Measurements from ENCODE around the gene NUP62.

The NUP62 gene

GRCh38 chr19:49863935-49864320 is 65.4 kb downstream of the NUP62 start:
- no peak for DNase-seq (ENCODE audit: extremely low read depth, low read depth)
- no peak for TF ChIP-seq CTCF (IDR thresholded peaks at IDR 0.05; ENCODE audit: low read depth, low read length)

GRCh38 chr19:49863254-49863934 is 65.9 kb downstream of the NUP62 start:
- TF ChIP-seq CTCF (IDR thresholded peaks at IDR 0.05; ENCODE audit: low read depth, low read length): no peak

GRCh38 chr19:49862391-49863253 is 66.7 kb downstream of the NUP62 start:
- DNase-seq (ENCODE audit: extremely low read depth, low read depth): no peak

More at GRCh38 chr19:49863254-49863934, 65.9 kb downstream of the NUP62 start:
- DNase-seq (ENCODE audit: extremely low read depth, low read depth): no peak

GRCh38 chr19:49861541-49862378 is 67.5 kb downstream of the NUP62 start:
- no peak for TF ChIP-seq CTCF (IDR thresholded peaks at IDR 0.05; ENCODE audit: low read depth, low read length)
- no peak for DNase-seq (ENCODE audit: extremely low read depth, low read depth)

More at GRCh38 chr19:49862391-49863253, 66.7 kb downstream of the NUP62 start:
- TF ChIP-seq CTCF (IDR thresholded peaks at IDR 0.05; ENCODE audit: low read depth, low read length): peak; percentile 5

GRCh38 chr19:49861107-49861506 is 68.2 kb downstream of the NUP62 start:
- TF ChIP-seq CTCF (IDR thresholded peaks at IDR 0.05; ENCODE audit: low read depth, low read length): no peak
- no peak for DNase-seq (ENCODE audit: extremely low read depth, low read depth)

GRCh38 chr19:49860336-49861102 is 68.8 kb downstream of the NUP62 start:
- no peak for DNase-seq (ENCODE audit: extremely low read depth, low read depth)
- no peak for TF ChIP-seq CTCF (IDR thresholded peaks at IDR 0.05; ENCODE audit: low read depth, low read length)

Data from AG09319 (cell line).